Heart left ventricle (tissue), 13 donors: ENCODE data around the gene VAC14.

Source experiments
- CTCF ChIP-seq, 12 donors: fragments of 200-600 bp; sonication (generic) in 4 of 12; IDR thresholded peaks; one replicate each; pipeline versions ENCODE4 v1.5.0 to v1.8.0; 2018 to 2022; ENCODE audit warnings: antibody characterized with exemption in 12 of 12, mild to moderate bottlenecking in 5 of 12
- POLR2A ChIP-seq, 2 donors: fragments of 450-650 bp; IDR thresholded peaks; one replicate each; pipeline ENCODE4 v1.6.1; 2017; ENCODE audit warnings: antibody characterized with exemption in 2 of 2, mild to moderate bottlenecking in 2 of 2, moderate library complexity in 2 of 2
- donor health status: ischemic (EF 13 %, LVEDD 7.1; RV severe dilation, severe dysfunction).
- donor health status: DM: no; HTN: yes; CAD: no.
- donor health status: DM: no; HTN: no; CAD: no.
- donor health status: ischemic (EF 25% LVEDD 6.9; RV normal size, moderate dysfunction).
- donor health status: ischemic (EF 25% LVEDD 5.7; RV mildly dilated, moderate dysfunction).
- donor health status: ischemic (EF 35%, LVEDD 5.7; RV mildly dilated, moderate dysfunction).
- donor health status: nonischemic (EF 11% LVEDD 7.7; RV severe dilation, severe dysfunction).
- donor health status: DM: yes; HTN: yes; CAD: no.
- donor health status: PGD.
- donor health status: ischemic (EF 29% LVEDD 5.4; RV normal size, mild dysfunction).
- donor health status: nonischemic (EF 23%, LVEDD 6.1; RV moderate dilation, normal function).

DNA sequence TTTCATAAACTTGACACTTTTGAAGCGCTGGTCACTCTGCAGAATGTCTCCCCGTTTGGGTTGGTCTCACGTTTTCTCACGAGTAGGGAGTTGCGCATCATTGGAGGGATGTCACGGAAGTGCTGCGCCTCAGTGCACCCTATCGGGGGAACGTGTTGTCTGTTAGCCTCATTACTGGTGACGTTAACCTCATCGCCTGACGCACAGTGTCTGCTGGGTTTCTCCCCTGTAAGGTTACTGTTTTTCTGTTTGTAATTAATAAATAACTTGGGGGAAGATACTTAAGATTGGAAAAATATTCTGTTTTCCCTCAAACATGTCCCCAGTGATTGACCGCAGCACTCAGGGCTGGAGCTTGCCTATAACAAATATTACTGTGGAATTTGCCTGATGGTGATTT, 26.7 kb downstream of the VAC14 start:
- TF ChIP-seq CTCF (IDR thresholded peaks at IDR 0.05) (no peak), POLR2A (IDR thresholded peaks at IDR 0.05) (no peak)
